HepG2 (cell line): ENCODE results near the gene RHO.

Experiments
- RAD21 ChIP-seq: fragments of 450-650 bp; formaldehyde crosslinking; IDR thresholded peaks from 2 replicates; pipeline ENCODE4 v1.5.0; 2020; ENCODE audit warnings: mild to moderate bottlenecking
- TAF1 ChIP-seq: sonication (generic); formaldehyde crosslinking; IDR thresholded peaks from 2 replicates; pipeline ENCODE4 v1.4.0; 2020; ENCODE audit warnings: missing genetic modification reagents
- TBP ChIP-seq: sonication (generic); formaldehyde crosslinking; IDR thresholded peaks from 2 replicates; pipeline ENCODE4 v1.5.0; 2020; ENCODE audit warnings: missing genetic modification reagents
- ZBTB7A ChIP-seq: sonication (generic); formaldehyde crosslinking; IDR thresholded peaks from 2 replicates; pipeline ENCODE4 v1.8.0; 2022; ENCODE audit warnings: mild to moderate bottlenecking, missing genetic modification reagents
- ZFYVE20 ChIP-seq: sonication (generic); formaldehyde crosslinking; IDR thresholded peaks from 2 replicates; pipeline ENCODE4 v1.8.0; 2023; ENCODE audit warnings: low read depth, mild to moderate bottlenecking, moderate library complexity, missing genetic modification reagents, borderline replicate concordance
- ZNF441 ChIP-seq: sonication (generic); formaldehyde crosslinking; IDR thresholded peaks from 2 replicates; pipeline ENCODE4 v1.7.0; 2021; ENCODE audit warnings: missing genetic modification reagents, borderline replicate concordance
- TF ChIP-seq, protein P1 (sequence below): IDR thresholded peaks from 2 replicates; pipeline ENCODE4 v1.6.1; 2016; ENCODE audit warnings: mild to moderate bottlenecking
- TF ChIP-seq, protein P2 (sequence below): sonication (generic); formaldehyde crosslinking; IDR thresholded peaks from 2 replicates; pipeline ENCODE4 v1.4.0; 2020; ENCODE audit warnings: missing genetic modification reagents
- TF ChIP-seq, protein P3 (sequence below): sonication (generic); formaldehyde crosslinking; IDR thresholded peaks from one replicate; pipeline ENCODE4 v1.5.1; 2020; ENCODE audit warnings: mild to moderate bottlenecking, missing genetic modification reagents; ENCODE audit errors: not compliant biosample characterization
- TF ChIP-seq, protein P4 (sequence below): sonication (generic); formaldehyde crosslinking; IDR thresholded peaks from 2 replicates; pipeline ENCODE4 v1.8.1; 2023; ENCODE audit warnings: mild to moderate bottlenecking, missing genetic modification reagents, borderline replicate concordance
- TF ChIP-seq, protein P5 (sequence below): sonication (generic); formaldehyde crosslinking; IDR thresholded peaks from 2 replicates; pipeline ENCODE4 v1.5.0; 2020; ENCODE audit warnings: mild to moderate bottlenecking, missing genetic modification reagents, moderate library complexity
- TF ChIP-seq, protein P6 (sequence below): sonication (generic); formaldehyde crosslinking; IDR thresholded peaks from 2 replicates; pipeline ENCODE4 v1.9.0; 2021; ENCODE audit warnings: mild to moderate bottlenecking, missing genetic modification reagents
- TF ChIP-seq, protein P7 (sequence below): sonication (generic); formaldehyde crosslinking; IDR thresholded peaks from 2 replicates; pipeline ENCODE4 v1.4.0; 2020; ENCODE audit warnings: missing genetic modification reagents
- TF ChIP-seq, protein P8 (sequence below): sonication (generic); formaldehyde crosslinking; IDR thresholded peaks from 2 replicates; pipeline ENCODE4 v1.5.0; 2020; ENCODE audit warnings: missing genetic modification reagents

DNA sequence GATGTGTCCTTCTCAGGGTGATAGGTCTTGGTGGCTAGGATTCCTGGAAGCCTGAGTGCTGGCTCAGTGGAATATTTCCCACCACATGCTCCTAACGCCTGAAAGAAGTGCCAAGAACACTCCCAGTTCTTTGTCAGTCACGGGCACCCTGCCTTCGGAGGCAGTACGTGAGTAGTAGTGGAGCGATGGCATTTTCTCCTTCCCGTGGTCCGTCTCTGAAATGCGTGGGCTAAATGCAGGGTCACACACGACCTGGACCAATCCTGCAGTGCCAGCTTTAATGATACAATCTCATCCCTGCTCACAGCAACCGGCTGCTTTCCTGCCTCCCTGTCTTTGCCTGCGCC, 29.1 kb downstream of the RHO start:
- TF ChIP-seq, protein P1, sequence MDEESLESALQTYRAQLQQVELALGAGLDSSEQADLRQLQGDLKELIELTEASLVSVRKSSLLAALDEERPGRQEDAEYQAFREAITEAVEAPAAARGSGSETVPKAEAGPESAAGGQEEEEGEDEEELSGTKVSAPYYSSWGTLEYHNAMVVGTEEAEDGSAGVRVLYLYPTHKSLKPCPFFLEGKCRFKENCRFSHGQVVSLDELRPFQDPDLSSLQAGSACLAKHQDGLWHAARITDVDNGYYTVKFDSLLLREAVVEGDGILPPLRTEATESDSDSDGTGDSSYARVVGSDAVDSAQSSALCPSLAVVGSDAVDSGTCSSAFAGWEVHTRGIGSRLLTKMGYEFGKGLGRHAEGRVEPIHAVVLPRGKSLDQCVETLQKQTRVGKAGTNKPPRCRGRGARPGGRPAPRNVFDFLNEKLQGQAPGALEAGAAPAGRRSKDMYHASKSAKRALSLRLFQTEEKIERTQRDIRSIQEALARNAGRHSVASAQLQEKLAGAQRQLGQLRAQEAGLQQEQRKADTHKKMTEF (CRISPR knock-in tag) = no peak
- TF ChIP-seq, protein P2, sequence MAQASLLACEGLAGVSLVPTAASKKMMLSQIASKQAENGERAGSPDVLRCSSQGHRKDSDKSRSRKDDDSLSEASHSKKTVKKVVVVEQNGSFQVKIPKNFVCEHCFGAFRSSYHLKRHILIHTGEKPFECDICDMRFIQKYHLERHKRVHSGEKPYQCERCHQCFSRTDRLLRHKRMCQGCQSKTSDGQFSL (CRISPR knock-in tag) = no peak
- TF ChIP-seq, protein P3, sequence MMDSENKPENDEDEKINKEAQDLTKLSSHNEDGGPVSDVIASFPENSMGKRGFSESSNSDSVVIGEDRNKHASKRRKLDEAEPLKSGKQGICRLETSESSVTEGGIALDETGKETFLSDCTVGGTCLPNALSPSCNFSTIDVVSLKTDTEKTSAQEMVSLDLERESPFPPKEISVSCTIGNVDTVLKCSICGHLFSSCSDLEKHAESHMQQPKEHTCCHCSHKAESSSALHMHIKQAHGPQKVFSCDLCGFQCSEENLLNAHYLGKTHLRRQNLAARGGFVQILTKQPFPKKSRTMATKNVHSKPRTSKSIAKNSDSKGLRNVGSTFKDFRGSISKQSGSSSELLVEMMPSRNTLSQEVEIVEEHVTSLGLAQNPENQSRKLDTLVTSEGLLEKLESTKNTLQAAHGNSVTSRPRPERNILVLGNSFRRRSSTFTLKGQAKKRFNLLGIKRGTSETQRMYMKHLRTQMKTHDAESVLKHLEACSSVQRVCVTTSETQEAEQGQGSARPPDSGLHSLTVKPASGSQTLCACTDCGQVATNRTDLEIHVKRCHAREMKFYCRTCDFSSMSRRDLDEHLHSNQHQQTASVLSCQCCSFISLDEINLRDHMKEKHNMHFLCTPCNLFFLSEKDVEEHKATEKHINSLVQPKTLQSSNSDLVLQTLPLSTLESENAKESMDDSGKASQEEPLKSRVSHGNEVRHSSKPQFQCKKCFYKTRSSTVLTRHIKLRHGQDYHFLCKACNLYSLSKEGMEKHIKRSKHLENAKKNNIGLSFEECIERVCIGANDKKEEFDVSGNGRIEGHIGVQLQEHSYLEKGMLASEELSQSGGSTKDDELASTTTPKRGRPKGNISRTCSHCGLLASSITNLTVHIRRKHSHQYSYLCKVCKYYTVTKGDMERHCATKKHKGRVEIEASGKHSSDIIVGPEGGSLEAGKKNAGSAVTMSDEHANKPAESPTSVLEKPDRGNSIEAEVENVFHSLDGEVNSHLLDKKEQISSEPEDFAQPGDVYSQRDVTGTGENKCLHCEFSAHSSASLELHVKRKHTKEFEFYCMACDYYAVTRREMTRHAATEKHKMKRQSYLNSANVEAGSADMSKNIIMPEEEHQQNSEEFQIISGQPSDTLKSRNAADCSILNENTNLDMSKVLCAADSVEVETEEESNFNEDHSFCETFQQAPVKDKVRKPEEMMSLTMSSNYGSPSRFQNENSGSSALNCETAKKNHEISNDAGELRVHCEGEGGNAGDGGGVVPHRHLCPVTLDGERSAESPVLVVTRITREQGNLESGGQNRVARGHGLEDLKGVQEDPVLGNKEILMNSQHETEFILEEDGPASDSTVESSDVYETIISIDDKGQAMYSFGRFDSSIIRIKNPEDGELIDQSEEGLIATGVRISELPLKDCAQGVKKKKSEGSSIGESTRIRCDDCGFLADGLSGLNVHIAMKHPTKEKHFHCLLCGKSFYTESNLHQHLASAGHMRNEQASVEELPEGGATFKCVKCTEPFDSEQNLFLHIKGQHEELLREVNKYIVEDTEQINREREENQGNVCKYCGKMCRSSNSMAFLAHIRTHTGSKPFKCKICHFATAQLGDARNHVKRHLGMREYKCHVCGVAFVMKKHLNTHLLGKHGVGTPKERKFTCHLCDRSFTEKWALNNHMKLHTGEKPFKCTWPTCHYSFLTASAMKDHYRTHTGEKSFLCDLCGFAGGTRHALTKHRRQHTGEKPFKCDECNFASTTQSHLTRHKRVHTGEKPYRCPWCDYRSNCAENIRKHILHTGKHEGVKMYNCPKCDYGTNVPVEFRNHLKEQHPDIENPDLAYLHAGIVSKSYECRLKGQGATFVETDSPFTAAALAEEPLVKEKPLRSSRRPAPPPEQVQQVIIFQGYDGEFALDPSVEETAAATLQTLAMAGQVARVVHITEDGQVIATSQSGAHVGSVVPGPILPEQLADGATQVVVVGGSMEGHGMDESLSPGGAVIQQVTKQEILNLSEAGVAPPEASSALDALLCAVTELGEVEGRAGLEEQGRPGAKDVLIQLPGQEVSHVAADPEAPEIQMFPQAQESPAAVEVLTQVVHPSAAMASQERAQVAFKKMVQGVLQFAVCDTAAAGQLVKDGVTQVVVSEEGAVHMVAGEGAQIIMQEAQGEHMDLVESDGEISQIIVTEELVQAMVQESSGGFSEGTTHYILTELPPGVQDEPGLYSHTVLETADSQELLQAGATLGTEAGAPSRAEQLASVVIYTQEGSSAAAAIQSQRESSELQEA = no peak
- TF ChIP-seq ZFYVE20 (CRISPR knock-in tag) = no peak
- TF ChIP-seq, protein P4, sequence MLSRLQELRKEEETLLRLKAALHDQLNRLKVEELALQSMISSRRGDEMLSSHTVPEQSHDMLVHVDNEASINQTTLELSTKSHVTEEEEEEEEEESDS (CRISPR knock-in tag) = no peak
- no peak for TF ChIP-seq TAF1 (CRISPR knock-in tag)
- no peak for TF ChIP-seq TBP (CRISPR knock-in tag)
- no peak for TF ChIP-seq RAD21 (CRISPR knock-in tag)
- TF ChIP-seq ZNF441 (CRISPR knock-in tag) = no peak
- TF ChIP-seq ZBTB7A (CRISPR knock-in tag) = no peak
- TF ChIP-seq, protein P5, sequence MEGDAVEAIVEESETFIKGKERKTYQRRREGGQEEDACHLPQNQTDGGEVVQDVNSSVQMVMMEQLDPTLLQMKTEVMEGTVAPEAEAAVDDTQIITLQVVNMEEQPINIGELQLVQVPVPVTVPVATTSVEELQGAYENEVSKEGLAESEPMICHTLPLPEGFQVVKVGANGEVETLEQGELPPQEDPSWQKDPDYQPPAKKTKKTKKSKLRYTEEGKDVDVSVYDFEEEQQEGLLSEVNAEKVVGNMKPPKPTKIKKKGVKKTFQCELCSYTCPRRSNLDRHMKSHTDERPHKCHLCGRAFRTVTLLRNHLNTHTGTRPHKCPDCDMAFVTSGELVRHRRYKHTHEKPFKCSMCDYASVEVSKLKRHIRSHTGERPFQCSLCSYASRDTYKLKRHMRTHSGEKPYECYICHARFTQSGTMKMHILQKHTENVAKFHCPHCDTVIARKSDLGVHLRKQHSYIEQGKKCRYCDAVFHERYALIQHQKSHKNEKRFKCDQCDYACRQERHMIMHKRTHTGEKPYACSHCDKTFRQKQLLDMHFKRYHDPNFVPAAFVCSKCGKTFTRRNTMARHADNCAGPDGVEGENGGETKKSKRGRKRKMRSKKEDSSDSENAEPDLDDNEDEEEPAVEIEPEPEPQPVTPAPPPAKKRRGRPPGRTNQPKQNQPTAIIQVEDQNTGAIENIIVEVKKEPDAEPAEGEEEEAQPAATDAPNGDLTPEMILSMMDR (CRISPR knock-in tag) = no peak
- TF ChIP-seq, protein P6, sequence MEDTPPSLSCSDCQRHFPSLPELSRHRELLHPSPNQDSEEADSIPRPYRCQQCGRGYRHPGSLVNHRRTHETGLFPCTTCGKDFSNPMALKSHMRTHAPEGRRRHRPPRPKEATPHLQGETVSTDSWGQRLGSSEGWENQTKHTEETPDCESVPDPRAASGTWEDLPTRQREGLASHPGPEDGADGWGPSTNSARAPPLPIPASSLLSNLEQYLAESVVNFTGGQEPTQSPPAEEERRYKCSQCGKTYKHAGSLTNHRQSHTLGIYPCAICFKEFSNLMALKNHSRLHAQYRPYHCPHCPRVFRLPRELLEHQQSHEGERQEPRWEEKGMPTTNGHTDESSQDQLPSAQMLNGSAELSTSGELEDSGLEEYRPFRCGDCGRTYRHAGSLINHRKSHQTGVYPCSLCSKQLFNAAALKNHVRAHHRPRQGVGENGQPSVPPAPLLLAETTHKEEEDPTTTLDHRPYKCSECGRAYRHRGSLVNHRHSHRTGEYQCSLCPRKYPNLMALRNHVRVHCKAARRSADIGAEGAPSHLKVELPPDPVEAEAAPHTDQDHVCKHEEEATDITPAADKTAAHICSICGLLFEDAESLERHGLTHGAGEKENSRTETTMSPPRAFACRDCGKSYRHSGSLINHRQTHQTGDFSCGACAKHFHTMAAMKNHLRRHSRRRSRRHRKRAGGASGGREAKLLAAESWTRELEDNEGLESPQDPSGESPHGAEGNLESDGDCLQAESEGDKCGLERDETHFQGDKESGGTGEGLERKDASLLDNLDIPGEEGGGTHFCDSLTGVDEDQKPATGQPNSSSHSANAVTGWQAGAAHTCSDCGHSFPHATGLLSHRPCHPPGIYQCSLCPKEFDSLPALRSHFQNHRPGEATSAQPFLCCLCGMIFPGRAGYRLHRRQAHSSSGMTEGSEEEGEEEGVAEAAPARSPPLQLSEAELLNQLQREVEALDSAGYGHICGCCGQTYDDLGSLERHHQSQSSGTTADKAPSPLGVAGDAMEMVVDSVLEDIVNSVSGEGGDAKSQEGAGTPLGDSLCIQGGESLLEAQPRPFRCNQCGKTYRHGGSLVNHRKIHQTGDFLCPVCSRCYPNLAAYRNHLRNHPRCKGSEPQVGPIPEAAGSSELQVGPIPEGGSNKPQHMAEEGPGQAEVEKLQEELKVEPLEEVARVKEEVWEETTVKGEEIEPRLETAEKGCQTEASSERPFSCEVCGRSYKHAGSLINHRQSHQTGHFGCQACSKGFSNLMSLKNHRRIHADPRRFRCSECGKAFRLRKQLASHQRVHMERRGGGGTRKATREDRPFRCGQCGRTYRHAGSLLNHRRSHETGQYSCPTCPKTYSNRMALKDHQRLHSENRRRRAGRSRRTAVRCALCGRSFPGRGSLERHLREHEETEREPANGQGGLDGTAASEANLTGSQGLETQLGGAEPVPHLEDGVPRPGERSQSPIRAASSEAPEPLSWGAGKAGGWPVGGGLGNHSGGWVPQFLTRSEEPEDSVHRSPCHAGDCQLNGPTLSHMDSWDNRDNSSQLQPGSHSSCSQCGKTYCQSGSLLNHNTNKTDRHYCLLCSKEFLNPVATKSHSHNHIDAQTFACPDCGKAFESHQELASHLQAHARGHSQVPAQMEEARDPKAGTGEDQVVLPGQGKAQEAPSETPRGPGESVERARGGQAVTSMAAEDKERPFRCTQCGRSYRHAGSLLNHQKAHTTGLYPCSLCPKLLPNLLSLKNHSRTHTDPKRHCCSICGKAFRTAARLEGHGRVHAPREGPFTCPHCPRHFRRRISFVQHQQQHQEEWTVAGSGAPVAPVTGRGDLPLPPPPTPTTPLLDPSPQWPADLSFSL (CRISPR knock-in tag) = no peak
- TF ChIP-seq, protein P7, sequence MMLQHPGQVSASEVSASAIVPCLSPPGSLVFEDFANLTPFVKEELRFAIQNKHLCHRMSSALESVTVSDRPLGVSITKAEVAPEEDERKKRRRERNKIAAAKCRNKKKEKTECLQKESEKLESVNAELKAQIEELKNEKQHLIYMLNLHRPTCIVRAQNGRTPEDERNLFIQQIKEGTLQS (CRISPR knock-in tag) = no peak
- TF ChIP-seq, protein P8, sequence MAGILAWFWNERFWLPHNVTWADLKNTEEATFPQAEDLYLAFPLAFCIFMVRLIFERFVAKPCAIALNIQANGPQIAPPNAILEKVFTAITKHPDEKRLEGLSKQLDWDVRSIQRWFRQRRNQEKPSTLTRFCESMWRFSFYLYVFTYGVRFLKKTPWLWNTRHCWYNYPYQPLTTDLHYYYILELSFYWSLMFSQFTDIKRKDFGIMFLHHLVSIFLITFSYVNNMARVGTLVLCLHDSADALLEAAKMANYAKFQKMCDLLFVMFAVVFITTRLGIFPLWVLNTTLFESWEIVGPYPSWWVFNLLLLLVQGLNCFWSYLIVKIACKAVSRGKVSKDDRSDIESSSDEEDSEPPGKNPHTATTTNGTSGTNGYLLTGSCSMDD (CRISPR knock-in tag) = no peak
